GM21825 (cell line): ENCODE results near the gene SDC3.

Source experiments
- ATAC-seq: cut with Tn5 transposase; IDR thresholded peaks from one replicate; pipeline ENCODE4 v1.9.1; 2021; ENCODE audit warnings: mild to moderate bottlenecking, moderate library complexity; ENCODE audit not compliant: unreplicated experiment

Gene SDC3

GRCh38 chr1:30823969-30824735 lies 84.4 kb downstream of the SDC3 start:
- ATAC-seq = peak; percentile 86

GRCh38 chr1:30823627-30823968 lies 85.0 kb downstream of the SDC3 start:
- ATAC-seq = no peak

GRCh38 chr1:30822966-30823581 lies 85.5 kb downstream of the SDC3 start:
- no peak for ATAC-seq

DNA sequence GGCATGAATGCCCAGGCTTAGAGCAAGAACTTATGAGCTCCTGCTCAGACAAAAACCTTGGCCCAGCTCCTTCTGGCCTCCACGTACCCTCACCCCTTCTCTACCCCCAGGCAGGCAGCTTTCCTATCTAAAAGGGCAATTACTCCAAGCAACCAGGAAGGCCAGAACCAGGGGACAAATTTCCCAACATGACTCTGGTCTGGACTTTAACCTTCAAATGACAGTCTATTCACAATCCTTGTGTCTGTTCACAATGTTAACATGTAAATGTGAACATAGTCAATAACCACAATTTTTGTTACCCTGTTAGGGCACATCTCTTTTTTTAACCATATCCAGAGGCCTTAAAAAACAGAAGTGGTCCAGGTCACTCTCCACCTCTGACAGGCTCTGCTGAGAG lies 86.6 kb downstream of the SDC3 start:
- no peak for ATAC-seq

- no peak for ATAC-seq
Measured at GRCh38 chr1:30820299-30820698, 88.3 kb downstream of the SDC3 start.
